GM18868 (cell line): ENCODE measurements around the gene SLC51B.
"Not testable (repeated sequence)": the region's sequence is repeated elsewhere in the genome, so short reads cannot be mapped to it uniquely, and the experiment has no call there.

Experiments used
- ATAC-seq: cut with Tn5 transposase; IDR thresholded peaks from one replicate; pipeline ENCODE4 v1.9.1; 2021; ENCODE audit warnings: mild to moderate bottlenecking, moderate library complexity; ENCODE audit not compliant: unreplicated experiment

SLC51B gene

DNA sequence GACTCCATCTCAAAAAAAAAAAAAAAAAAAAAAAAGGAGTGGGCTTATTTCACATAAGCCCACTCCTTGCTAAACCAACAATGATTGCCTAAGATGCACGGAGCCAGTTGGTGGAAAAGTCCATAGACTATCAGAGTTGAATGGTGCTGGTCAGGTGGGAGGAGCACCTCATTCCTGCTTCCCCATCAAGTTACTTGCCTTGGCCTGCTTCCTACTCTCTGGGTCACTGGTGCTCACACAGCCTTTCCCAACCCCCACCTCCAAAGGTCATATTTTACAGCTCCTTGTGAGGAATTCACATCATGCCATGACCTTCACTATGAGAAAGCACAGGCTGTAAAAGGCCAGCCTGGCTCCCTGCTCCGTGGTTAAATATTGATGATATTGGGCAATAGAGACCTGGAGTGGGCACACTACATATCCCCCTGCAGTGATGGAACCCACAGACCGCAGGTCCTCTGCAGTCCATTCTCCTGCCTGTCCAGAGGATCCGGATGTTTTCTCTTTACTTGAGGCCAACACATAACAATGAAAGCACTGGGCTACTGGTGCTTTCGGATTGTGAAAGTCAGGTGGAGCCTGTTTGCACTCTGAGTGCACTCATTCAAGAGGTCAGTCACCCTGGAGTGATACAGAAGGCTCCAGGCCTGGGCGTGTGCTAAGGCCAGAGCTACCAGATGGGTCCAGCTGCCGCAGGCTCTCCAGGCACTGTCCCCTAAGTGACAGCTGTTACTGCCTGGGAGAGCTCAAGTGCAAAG, at the start of gene SLC51B:
Gene SLC51B (plus strand): TSS at position 664 of the 758 bp plus-strand sequence. CDS start 4,618 bp downstream, outside the sequence.
- no peak for ATAC-seq

DNA sequence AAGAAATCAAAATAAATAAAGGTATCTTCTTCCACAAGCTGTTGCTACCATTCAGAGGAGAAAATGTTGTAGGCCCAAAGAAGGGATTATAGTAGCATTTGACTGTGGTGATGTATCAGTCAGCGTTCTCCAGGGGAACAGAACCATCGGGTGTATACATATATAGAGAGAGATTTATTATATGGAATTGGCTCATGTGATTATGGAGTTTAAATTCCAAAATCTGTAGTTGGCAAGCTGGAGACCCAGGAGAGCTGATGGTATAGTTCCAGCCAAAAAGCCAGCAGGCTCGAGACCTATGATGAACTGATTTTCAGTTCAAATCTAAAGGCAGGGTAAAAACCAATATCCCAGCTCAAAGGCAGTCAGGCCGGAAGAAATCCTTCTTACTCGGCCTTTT, 48.1 kb upstream of the SLC51B start:
- ATAC-seq = no peak

DNA sequence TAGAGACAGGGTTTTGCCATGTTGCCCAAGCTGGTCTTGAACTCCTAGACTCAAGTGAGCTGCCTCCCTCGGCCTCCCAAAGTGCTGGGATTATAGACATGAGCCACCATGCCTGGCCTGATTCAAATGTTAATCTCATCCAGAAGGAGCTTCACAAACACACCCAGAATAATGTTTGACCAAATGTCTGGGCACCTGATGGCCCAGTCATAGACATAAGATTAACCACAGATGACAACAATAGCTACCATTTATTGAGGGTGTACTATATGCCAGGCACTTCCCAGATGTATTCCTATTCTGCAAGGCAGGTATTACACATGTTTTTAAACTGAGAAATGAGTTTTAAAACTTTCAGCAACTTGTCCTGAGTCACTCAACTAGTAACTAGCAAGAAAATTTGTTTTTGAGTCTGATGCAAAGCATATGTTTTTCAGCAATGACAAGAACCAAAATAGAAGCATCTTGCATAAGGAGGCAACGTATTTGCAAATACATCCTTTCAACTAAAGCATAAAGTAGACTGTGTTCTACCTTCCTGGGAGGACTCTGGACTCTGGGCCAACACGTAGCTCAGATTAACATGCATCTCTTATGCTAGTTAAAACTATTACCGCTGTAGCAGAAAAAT, 47.3 kb upstream of the SLC51B start:
- ATAC-seq = no peak

DNA sequence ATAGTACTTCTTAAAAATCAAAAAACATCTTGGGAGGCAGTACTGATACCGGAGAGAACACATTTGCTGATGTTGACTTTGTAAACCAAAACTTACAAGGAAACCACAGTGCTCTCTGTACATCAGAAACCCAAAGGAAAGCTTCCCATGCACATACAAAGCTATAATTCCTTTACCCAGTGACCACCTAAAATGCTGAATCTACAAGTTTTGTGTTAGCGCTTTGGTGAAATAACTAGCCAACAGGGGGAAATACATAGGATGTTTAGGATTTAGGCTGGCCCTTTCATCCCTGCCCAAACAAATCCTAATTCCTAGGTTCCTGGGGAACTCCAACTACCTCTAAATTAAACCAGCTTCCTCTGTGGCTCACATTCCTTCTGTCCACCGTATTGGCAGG, 40.2 kb upstream of the SLC51B start:
- no peak for ATAC-seq

DNA sequence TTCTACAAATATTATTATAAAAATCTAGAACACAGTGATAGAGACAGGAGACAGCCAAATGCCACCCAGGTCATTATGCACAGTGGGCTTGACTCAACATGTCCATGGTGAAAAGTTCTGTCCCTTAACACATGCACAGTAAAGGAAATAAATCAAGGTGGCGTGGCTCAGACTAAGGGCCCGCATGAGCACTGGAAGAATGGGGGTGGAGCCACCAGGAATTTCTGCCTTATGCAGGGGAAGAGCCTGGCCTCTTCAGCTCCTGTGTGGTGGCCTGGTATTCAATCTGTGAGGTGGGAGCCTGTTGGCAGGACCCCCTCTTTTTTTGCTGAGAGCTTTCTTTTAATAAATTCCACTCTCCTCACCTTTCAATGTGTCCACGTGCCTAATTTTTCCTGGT, 38.3 kb upstream of the SLC51B start:
- ATAC-seq = no peak

DNA sequence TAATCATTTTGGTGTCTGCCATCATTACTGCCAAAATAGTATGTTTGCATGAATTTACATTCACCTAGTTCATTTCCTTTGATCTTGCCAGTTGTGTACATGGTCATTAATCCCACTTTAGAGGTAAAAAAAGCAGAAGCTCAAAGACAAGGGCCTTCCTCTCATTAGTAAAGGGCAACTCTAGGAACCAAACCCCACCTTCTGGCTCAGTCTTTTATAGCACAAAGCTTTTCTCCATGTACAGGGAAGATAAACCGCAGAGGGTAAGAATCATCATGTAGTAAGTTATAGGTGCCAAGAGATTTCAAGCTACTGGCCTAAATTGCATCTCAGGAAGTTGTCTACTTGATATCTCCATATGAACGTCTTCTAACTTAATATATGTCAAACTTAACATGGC, 36.2 kb upstream of the SLC51B start:
- no peak for ATAC-seq

DNA sequence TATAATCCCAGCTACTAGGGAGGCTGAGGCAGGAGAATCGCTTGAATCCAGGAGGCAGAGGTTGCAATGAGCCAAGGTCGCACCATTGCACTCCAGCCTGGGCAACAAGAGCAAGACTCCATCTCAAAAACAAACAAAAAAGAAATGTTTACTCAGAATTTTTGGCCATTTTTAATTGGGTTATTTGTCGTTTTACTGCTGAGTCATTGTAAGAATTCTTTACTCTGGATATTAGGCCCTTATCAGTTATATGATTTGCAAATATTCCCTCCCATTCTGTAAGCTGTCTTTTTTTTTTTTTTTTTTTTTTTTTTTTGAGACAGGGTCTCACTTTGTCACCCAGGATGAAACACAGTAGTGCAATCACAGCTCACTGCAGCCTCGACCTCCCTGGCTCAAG, 34.0 kb upstream of the SLC51B start:
- ATAC-seq = not testable (repeated sequence)

DNA sequence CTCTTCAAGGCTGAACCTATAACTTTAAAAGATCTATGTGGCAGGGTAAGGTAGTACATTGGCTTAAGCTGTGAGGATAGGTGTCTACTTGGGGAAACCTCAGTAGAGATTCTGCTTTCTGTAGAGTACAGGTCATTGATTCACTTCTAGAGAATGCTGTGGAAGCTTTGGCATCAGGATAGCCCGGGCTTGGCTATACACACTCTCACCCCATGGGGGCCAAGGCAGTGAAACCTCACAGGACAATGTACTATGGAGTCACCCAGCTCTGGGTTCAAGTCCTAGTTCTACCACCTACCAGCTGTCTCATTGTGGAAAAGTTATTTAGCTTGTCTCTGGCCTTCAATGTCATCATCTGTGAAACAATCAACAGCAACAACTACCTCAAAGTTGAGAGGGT, 24.8 kb upstream of the SLC51B start:
- no peak for ATAC-seq

DNA sequence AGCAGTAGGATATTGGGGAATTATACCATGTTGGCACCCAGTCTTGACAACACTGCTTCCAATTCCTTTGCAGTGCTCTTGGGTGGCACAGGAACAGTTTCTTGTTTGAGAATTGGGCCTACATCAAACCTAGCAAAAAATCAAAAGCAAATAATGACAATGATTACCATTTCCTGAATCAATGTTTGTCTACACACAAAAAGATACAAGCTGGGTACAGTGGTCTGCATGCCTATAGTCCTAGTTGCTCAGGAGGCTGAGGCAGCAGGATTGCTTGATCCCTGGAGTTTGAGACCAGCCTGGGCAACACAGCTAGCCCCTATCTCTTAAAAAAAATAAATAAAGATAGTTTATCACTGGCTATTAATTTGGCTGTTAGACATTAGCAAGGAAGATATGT, 23.7 kb upstream of the SLC51B start:
- ATAC-seq = no peak

DNA sequence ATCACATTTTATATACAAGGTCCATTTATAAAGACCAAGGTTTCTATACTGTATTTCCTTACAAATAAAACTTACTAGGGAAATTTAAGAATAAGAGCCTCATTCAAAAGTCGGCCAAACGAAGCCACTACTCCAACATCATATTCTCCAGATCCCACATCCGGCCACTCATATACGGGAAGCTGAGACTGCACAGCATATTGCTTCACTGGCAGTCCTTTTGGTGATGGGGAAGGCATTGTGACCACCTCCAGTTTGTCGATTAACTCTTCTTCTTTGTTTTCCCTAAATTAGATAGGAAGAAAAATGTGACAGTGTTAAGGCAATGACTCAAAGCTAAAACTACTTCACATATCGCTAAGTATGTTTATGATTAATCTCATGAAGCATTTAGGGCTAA, 18.4 kb upstream of the SLC51B start:
- ATAC-seq = no peak

DNA sequence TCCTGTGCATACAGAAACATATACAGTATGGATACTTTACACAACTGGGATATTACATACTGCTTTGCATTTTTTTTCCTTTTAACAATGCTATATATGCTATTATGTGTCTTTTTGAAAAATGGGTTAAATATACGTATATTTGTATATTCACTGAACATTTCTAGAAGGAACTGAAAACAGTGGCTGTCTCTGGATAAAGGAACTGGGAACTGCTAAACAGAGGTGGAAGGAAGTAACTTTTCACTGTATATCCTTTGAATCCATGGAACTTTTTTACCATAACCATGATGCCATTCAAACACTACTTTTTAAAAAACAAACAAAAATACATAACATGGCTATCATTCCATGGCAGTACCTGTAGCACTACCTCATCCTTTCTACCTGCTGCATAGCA, 17.6 kb upstream of the SLC51B start:
- ATAC-seq = no peak

DNA sequence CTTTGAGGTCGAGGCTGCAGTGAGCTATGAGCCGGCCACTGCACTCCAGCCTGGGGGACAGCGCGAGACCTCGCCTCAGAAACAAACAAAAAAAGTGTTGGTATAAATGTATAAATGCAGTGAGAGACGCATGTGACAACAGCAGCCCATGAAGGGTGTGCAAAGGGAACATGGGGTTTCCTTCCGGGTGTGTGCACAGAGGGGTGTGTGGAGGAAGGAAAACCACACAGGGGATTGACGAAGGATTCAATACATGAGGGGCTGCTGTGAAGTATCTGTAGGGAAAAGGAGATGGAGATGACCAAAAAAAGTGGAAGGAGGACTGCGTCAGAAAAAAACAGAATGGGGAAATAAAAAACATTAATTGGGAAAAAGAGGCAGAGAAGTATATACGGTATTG, 16.8 kb upstream of the SLC51B start:
- no peak for ATAC-seq

DNA sequence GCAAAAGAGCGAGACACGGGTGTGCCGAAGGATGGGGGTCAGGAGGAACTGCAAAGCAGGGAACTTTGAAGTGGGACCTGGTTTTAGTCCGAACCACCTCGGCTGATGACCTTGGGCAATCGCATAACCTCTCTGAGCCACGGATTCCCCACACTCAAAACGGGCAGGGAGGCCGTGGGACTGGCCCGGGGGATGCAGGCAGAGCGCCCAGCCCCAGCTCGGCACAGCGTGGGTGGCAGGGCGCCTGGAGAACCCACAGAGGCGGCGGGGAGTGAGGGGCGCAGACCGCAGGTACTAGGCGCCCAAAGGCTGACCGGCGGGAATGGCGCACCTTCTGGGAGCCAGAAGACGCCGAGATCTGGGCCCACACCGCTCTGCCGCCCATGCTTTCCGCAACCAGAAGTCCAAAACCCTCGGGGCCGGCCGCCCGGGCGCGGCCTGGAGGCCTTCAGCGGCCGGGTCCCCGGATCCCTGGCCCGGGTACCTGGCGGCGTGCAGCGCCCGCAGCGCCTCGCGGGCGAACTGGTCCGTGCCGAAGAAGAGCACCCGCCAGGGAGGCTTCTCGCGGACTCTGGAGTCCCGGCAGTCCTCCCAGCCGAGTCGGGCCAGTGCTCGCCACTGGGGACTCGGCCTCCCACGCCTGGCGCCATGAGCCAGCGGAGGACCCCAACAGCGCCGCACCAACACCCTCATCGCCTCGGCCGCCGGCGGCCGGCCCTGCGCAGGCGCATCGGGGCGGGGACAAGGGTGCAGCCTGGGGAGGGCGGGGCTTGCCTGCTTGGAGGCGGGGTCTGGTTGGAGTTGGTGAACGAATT, 16.1 kb upstream of the SLC51B start, which contains the start of gene MTFMT:
Gene MTFMT (minus strand): TSS at position 719 of the 815 bp plus-strand sequence. CDS start 26 bp downstream, at position 693.
- peak; percentile 82 for ATAC-seq

DNA sequence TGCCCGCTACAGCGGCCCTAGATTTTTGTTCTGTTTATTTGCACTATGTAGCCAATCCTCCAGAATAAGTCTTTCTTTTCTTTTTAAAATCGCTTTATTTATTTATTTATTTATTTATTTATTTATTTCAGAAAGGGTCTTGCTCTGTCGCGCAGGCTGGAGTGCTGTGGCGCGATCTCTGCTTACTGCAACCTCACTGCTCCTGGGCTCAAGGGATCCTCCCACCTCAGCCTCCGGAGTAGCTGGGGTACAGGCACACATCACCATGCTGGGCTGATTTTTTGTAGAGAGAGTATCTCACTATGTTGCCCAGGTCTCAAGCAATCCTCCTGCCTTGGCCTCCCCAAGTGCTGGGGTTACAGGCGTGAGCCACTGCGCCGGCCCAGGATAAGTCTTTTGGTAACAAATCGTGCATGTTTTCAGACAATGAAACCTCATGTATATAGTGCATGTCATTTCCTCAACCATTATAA, 15.4 kb upstream of the SLC51B start:
- no peak for ATAC-seq

DNA sequence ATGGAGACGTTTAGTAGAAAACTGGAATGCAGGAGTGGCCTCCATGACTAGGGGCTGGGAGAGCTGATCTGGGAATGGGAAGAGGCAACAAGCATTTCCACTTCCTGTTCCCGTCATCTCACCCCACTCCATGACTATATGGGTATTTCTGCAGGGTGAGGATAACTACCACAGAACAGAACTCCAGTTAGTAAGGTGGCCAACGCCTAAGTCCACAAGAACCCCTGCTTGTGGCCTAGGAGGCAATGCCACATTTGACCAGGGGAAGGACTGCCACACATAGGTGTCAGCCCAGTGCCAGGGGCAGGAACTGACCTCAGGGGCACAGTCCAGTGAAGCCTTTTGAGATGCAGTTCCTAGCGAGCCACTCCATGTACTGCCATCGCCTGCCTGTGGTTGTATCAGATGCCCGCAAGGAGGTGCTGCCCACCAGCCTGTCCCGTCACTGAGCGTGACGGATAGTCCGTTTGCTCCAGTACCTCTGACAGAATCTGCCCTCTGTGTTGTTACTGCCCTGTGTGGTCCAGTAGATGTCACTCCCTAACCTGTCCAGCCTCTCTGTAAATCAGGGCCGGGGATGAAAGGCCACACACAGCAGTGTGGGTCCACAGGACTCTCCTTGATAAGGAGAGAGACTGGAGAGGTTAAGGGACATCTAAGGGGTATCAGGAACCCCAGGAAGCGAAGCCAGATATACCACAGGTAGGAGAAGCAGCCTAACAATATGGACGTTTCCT, 12.2 kb upstream of the SLC51B start:
- ATAC-seq = no peak

DNA sequence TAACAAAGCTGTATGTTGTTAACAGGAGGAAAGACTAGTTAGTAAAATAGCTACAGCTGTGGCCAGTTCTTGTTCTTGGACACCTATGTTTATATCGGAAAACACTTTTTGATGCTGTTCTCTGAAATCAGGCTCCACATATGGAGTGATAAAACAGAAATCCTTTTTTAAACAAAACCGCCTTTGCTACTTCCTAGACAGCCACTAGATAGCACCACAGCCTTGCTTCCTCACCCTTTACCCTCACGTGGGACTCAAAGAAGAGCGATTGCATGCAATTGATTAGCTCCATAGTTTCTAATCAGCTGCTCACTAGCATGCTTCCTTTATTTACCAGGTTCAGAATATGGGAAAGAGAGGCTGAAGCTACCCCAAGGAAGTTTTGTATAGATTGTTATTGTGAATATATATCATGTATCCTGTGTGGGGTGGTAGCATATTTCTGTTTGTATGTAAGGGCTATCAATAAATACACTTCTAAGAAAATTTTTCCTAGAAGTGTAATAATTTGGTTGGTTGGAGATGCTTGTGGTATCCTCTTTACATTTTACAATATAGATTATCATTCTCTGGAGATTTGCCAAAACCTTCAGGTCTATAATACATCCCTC, 11.4 kb upstream of the SLC51B start:
- ATAC-seq = no peak

DNA sequence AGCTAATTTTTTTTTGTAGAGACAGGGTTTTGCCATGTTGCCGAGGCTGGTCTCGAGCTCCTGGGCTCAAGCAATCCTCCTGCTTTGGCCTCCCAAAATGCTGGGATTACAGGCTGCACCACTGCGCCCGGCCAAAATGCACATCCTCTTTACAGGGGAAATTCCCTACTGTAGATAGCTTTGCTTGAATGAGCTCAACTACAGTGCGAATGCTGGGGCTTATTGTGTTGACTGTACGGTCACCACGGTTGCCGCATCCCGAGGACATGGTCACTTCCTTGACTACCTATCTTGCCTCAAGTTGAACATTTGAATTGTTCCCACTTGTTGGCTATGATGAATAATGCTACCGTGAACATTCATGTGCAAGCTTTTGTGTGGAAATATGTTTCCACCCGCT, 10.5 kb upstream of the SLC51B start:
- no peak for ATAC-seq

DNA sequence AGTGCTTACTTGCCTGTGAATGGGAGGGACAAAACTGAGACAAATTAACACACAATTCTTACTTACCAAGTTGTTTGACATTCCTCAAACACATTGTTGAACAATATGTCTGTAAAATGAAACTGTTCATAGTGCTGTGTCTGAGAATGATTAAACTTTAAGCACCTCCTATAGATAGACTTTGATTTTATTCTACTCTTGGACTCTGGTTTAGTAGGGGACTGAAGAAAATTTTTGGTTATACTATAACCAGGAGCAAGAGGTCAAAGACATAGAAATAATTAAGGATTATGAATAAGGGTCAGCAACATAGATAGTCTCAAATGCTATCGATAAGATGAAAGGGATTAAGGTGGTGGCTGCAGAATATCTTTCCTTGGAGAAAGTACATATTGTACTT, 7.9 kb upstream of the SLC51B start:
- ATAC-seq = no peak

DNA sequence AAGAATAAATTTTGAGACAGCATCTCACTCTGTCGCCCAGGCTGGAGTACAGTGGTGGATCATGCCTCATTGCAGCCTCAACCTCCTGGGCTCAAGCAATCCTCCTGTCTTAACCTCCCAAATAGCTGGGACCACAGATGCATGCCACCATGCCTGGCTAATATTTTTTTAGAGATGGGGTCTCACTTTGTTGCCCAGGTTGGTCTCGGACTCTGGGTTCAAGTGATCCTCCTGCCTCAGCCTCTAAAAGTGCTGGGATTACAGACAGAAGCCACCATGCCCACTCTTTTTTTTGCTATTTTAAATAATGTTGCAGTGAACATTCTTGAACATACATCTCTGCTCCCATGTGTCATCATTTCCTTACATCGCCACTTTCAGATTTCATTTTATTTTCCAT, 6.8 kb upstream of the SLC51B start:
- no peak for ATAC-seq

DNA sequence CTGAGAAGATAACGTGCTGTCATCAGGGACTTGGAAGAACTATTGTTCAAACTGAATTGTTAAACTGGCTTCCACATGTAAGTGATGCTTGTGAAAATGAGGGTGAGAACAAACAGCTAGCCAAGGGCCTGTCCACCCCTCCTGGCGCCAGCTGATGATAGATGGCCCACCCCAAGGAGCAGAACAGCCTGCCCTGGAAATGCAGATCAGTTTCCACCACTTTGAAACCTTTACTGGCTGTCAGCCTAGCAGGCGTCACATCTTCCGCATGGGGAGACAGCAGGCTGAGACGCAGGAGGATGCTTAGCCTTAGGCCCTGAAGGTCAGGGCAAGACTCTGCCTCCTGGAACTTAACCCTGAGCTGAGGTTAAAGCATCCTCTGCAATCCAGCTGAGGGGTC, 6.4 kb upstream of the SLC51B start:
- ATAC-seq = no peak

DNA sequence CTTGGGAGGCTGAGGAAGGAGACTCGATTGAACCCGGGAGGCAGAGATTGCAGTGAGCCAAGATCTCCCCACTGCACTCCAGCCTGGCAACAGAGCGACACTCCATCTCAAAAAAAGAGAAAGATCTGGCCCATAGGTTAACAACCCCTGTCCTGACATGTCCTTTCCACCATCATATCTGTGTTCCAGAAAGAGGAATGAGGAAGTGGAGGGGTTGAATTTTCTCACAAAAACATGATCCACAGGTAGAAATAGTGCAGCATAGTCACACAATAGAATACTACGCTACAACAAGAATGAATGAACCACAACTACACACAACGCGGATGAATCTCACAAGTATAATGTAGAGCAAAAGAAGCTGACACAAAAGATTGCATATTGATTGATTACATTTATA, 4.7 kb upstream of the SLC51B start:
- no peak for ATAC-seq
